ENCODE measurements around the gene INSL6. TPM values are rescaled to one million over a fixed set of nuclear protein-coding genes. Genes with fewer than 3 reads are reported as not detected.

The INSL6 gene
- total RNA-seq, 1 donor from 2014 or later, result not detected

Other genes starting within 250 kb of the INSL6 start
- gene JAK2, start 200.4 kb downstream of the INSL6 start, total RNA-seq, result 28.4 TPM
- gene INSL4, start 45.8 kb upstream of the INSL6 start, total RNA-seq, result not detected
- not detected for gene RLN2, start 119.1 kb upstream of the INSL6 start, total RNA-seq
- not detected for gene RLN1, start 154.2 kb upstream of the INSL6 start, total RNA-seq